Measurements from ENCODE around the gene ZC3H12A.
A peak's percentile ranks its signal among the peaks of the same experiment; 100 is the strongest.

DNA sequence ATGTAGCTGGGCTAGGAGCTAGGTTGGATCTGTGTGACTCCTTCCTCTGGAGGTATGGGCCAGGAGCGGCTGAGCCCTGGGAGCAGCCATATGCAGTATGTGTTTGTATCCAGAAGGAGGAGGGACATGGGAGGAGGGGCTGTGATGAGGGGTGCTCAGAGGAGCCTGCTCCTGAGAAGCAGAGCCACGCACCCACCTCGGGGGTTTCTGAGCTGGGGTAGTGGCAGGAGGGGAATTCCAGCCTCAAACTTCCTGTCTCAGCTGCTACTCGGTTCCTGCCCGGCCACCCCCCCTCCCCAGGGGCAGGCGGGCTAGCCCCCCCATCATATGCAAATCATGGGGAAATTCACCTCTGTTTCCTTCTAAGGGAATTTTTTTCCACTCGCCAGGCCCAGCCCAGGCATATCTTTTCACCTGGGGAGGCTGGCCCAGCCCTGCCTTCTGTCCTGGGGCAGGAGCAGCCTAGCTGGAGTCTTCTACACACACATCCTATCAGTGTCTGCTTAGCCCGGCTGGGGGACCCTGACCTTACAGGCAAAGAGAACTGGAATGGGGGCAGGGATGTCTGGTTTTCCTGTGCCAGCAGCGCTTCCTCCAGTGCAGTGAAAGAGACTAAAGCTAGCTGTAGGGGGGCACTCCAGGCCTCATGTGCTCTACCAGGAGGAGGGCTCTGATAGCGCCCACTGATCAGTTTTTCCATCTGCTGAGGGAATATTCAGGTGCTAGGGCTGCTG is 3.0 kb downstream of the ZC3H12A start:
- no peak for TF ChIP-seq CTCF (IDR thresholded peaks at IDR 0.05)
- peak in 2 of 3 donors; percentile 62 to 76 for TF ChIP-seq POLR2A (IDR thresholded peaks at IDR 0.05)
